SU-DHL-6 (cell line): ENCODE measurements around the gene CDH23.

Source experiments
- EZH2phosphoT487 ChIP-seq: fragments of 200-600 bp; sonication (generic), shearing (Covaris generic); conservative IDR thresholded peaks from 2 replicates; pipeline ENCODE4 v1.6.1; 2018; ENCODE audit warnings: mild to moderate bottlenecking, antibody characterized with exemption, low read length, moderate library complexity, mixed read lengths
- TF ChIP-seq, protein P1 (sequence below): fragments of 200-600 bp; sonication (generic); IDR thresholded peaks from one replicate; pipeline ENCODE4 v1.5.1; 2017; ENCODE audit warnings: antibody characterized with exemption, mild to moderate bottlenecking, low read length, moderate library complexity; ENCODE audit not compliant: insufficient read depth, poor library complexity, severe bottlenecking

DNA sequence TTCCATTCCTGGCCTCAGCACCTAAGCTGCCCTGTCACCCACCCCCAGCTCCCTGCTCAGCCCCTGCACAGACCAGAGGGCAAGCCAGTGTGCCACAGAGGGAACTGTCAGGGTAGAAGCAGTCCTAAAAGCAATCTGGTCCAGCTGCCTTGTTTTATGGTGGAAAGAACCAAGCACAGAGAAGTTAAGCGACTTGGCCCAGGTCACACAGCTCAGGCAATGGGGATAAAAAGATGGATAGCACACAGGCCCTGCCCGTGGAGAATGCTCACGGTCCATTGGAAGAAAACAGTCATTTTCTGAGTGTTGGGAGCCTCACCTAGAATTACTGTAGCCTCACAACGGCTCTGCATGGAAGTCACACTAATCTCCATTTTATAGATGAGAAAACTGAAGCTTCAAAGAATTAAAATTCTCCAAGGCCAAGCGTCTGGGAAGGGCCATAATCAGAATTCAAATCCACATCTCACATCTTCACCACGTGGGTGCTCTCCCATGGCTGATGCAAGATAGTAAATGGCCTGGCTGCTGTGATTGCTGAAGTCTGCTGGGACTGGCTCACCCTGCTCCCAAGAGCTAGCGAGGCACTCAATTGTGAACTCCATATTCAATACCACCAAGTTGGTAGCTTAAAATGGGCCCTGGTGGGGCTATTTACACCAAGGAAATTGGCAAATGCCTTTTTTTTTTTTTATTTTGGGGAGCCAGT lies 296.0 kb downstream of the CDH23 start:
- TF ChIP-seq, protein P1, sequence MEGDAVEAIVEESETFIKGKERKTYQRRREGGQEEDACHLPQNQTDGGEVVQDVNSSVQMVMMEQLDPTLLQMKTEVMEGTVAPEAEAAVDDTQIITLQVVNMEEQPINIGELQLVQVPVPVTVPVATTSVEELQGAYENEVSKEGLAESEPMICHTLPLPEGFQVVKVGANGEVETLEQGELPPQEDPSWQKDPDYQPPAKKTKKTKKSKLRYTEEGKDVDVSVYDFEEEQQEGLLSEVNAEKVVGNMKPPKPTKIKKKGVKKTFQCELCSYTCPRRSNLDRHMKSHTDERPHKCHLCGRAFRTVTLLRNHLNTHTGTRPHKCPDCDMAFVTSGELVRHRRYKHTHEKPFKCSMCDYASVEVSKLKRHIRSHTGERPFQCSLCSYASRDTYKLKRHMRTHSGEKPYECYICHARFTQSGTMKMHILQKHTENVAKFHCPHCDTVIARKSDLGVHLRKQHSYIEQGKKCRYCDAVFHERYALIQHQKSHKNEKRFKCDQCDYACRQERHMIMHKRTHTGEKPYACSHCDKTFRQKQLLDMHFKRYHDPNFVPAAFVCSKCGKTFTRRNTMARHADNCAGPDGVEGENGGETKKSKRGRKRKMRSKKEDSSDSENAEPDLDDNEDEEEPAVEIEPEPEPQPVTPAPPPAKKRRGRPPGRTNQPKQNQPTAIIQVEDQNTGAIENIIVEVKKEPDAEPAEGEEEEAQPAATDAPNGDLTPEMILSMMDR, result no peak
- no peak for TF ChIP-seq EZH2phosphoT487
